Occipital lobe (tissue), 2 donors: ENCODE data around the gene UIMC1. TPM values are rescaled to one million over a fixed set of nuclear protein-coding genes. Genes with fewer than 3 reads are reported as not detected.
"Not testable (repeated sequence)": the region's sequence is repeated elsewhere in the genome, so short reads cannot be mapped to it uniquely, and the experiment has no call there.

ENCODE experiments used
- DNase-seq: peaks from one replicate; lab custom pipeline; 2025; lab: John Stamatoyannopoulos, UW
- total RNA-seq: library from RNA; depleted of rRNA; stranded (reverse); fragments of >200 nt; gene quantifications from one replicate; pipeline ENCODE4 v1.2.3, GENCODE V29; 2014

Gene UIMC1
- total RNA-seq, 1 donor from 2014 or later = 66.6 TPM

DNA sequence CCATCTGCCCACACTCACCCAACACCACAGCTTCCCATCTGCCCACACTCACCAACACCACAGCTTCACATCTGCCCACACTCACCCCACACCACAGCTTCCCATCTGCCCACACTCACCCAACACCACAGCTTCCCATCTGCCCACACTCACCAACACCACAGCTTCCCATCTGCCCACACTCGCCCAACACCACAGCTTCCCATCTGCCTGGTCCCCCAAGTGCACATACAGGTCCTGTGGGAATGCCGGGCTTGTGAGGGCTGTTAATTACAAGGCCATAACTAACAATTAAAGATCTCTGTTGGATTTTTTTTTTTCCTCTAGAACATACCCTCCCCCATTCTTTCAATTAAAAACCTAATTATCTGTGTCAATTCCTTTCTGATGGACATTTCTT lies 133.6 kb downstream of the UIMC1 start:
- not testable (repeated sequence) for DNase-seq

DNA sequence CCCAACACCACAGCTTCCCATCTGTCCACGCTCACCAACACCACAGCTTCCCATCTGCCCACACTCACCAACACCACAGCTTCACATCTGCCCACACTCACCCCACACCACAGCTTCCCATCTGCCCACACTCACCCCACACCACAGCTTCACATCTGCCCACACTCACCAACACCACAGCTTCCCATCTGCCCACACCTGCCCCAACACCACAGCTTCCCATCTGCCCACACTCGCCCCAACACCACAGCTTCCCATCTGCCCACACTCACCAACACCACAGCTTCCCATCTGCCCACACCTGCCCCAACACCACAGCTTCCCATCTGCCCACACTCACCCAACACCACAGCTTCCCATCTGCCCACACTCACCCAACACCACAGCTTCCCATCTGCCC lies 134.0 kb downstream of the UIMC1 start:
- not testable (repeated sequence) for DNase-seq

DNA sequence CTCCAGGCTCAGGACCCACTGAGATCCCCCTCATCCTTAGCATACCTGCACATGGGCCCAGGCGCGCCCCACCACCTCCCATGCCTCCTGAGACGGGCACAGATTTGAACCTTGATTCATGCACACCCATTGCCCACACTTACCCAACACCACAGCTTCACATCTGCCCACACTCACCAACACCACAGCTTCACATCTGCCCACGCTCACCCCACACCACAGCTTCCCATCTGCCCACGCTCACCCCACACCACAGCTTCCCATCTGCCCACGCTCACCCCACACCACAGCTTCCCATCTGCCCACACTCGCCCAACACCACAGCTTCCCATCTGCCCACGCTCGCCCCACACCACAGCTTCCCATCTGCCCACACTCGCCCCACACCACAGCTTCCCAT lies 135.9 kb downstream of the UIMC1 start:
- not testable (repeated sequence) for DNase-seq

DNA sequence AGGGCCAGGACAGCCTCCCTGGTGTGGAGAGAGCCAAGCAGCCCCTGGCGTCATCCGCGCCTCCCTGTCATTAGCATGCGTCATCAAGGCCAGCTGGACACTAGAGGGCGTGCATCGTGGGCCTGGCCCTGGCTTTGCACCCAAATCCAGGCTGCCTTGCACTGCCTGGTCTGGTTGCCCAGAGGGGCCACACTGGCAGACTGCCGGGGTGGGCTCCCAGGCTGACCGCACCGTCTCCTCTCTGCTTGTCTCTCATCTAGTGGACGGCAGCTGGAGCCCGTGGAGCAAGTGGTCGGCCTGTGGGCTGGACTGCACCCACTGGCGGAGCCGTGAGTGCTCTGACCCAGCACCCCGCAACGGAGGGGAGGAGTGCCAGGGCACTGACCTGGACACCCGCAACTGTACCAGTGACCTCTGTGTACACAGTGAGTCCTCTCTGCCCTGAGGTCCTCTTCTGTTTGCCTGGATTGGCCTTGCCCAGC lies 136.4 kb downstream of the UIMC1 start:
- DNase-seq = no peak

DNA sequence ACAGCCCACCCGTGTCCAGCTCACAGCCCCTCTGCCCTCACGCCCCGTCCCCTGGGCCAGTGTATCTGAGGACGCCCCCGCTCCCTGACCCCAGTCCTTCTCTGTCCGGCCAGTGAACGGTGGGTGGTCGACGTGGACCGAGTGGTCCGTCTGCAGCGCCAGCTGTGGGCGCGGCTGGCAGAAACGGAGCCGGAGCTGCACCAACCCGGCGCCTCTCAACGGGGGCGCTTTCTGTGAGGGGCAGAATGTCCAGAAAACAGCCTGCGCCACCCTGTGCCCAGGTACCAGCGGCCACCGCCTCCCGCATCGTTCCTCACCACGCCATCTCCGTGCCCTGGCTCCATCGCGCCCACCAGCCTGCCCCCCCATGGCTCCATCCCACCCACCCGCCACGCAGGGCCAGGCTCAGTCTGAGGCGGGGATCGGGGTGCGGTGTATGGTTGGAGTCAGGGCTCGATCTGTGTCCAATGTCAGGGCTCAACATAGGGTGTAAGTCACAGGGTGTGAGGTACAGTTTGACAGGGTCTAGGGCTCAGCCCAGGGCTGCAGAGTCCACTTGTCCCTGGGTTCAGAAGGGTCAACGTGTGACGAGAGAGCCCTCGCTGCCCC lies 137.0 kb downstream of the UIMC1 start:
- DNase-seq = no peak

DNA sequence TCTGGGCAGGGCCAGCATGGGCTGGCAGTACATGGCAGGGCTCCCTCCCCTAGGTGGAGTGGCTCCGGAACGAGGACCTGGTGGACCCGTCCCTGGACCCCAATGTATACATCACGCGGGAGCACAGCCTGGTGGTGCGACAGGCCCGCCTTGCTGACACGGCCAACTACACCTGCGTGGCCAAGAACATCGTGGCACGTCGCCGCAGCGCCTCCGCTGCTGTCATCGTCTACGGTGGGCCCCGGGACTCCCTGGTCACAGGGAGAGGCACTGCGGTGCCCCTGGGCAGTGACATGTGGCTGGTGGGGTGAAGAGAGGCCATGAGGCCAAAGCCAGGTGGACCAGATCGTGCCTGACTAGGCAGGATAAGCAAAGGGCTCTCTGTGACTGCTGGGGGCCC lies 137.8 kb downstream of the UIMC1 start:
- no peak for DNase-seq

DNA sequence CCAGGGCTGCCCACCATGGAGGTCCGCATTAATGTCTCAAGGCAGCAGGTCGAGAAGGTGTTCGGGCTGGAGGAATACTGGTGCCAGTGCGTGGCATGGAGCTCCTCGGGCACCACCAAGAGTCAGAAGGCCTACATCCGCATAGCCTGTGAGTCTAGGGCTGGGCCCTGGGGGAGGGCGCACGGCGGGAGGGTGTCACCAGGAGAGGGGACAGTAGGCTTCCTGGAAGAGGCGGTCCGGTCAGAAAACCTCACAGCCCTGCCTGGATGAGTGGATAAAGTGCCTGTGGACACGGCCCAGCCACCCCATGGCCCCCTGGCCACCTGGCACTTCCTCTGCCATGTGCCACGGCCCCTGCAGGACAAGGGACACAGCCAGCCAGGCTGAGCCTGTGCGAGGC lies 138.5 kb downstream of the UIMC1 start:
- DNase-seq = no peak

DNA sequence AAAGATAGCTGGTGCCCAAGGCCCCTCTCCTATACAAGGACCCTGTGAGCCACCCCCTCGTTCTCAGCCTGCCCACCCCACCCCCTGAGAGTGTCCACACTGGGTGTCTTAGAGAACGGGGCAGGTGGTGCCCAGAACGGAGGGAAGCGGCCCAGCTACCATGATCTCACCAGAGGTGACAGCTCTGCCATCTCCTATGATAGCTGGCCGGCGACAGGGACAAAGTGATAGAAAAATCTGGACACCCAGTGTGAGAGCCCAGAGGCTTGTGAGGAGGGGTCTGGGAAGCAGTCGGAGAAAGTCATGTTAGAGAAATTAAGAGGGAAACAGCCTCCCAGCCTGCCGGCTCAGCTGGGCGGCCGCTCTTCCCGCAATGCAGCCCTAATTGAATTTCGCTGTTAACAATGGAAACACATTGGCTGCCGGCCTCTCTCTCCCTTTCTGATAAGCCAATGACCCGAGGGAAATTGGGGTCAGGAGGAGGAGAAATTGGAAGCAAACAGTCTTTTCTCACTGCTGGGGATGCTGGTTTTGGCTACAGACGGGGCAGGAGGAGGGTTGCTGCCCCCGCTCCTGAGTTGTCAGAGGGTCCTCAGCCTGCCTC lies 139.8 kb downstream of the UIMC1 start:
- no peak for DNase-seq

DNA sequence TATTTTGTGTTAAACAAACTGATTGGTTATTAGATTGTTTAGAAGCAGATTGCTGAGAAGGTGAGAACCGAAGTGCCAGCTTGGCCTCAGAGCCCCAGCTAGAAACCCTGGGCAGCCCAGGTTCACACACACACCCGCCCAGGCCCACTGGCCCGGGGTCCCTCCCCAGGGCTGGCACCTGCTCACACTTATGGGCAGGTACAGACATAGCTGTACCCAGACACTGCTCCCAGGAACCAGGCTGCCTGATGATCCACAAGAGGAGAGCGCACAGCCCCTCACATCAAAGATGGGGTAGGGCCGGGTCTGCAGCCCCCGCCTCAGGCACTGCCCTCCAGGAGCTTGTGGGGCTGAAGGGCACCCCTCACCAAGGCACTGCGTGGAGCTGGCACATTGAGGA lies 140.6 kb downstream of the UIMC1 start:
- DNase-seq = no peak

DNA sequence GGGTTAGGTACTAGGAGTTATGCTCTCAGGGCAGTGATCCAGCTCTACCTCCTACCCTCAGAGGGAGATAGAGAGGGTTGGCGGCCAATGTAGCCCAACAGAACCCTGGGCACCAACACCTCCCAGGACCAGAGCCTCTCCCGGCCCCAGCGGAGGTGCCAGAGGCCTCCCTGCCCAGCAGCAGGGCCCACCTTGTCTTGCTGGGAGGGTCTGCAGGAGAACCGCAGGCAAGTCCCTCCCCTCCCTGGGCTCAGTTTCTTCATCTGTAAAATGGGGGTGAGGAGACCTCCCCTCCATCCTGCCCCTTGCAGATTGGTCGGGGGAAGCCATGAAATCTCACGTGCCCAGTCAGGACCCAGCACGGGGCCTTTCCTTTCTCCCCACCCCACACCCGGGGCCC lies 141.8 kb downstream of the UIMC1 start:
- no peak for DNase-seq

DNA sequence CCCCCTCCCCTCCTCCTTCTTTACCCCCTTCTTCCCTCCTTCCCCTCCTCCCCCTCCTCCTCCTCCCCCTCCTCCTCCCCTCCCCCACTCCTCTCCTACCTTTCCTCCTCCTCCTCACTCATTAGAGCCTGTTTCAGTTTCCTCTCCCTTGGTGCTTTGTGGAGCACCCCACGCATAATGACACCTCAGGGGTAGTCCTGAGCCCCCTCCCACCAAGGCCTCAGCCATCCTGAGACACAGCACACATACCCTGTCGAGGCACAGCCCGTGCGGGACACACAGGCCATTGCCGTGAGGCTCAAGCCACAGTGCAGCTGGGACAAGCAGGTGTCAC lies 142.8 kb downstream of the UIMC1 start:
- no peak for DNase-seq

DNA sequence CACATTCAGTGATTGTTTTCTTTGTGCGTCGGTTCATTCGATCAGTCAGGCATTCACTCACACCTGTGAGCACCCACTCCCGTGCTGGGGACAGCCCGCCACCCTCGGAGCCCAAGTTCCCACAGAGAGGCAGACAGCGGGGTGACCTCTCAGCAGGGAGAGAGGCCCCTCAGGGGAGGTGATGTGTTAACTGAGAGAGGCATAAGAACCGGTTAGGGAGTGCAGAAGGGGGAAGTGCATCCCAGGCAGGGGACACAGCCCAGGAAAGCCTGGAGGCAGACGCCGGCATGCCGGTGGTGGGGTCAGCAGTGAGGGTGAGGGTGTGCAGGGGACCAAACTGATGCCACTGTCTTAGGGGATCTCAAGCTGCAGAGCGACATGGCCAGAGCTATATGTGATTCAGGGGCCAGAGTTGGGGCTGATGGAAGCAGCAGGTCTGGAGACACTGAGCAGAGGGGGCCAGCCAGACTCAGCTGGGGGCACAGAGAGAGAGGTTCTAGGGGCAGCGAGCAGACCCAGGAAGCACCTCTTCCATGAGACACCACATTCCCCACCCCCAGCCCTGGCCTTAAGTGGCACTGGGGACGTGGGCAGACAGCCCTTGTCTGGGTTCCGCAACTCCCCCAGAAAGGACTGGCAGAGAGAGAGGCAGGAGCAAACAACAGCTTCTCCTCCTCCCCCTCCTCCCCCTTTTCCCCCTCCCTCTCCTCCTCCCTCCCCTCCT lies 143.4 kb downstream of the UIMC1 start:
- no peak for DNase-seq

DNA sequence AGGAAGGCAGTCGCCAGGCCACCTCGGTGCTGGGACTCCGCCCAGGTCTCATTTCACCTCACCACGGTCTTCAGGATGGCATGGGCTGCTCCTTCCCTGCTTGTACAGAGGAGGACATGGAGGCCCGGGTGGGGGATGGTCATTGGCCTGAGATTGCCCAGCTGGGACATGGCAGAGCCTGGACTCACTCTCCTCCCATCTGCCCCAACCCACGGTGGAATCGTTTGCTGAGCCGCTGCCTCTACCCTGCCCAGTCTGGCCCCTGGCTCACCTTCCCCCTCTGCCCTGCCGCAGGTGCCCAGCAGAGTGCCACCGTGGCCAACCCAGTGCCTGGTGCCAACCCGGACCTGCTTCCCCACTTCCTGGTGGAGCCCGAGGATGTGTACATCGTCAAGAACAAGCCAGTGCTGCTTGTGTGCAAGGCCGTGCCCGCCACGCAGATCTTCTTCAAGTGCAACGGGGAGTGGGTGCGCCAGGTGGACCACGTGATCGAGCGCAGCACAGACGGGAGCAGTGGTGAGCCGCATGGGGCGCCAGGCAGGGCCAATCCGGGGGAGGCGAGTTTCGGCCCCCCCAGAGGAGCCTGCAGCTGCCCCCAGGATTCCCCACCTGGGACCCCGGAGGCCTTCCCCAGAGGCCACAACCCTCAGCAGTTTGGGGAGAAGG lies 144.1 kb downstream of the UIMC1 start:
- no peak for DNase-seq

DNA sequence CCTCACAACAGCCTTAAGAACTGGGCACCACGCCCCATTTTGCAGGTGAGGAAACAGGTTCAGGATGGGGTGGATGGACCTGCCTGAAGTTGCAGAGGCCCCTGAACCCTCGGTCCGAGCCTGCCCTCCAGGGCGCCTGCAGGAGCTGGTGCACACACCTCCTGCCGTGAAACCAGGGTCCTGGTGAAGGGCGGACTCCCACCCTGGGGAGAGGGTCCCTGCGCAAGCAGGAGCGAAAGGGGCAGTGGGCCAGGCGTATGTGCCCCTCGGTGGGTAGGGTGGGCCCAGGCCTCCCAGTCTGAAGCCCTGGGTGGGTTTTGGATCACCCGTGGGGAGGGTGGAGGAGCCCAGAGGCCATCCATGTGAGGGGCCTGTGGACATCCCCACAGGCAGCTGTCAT lies 145.3 kb downstream of the UIMC1 start:
- no peak for DNase-seq

DNA sequence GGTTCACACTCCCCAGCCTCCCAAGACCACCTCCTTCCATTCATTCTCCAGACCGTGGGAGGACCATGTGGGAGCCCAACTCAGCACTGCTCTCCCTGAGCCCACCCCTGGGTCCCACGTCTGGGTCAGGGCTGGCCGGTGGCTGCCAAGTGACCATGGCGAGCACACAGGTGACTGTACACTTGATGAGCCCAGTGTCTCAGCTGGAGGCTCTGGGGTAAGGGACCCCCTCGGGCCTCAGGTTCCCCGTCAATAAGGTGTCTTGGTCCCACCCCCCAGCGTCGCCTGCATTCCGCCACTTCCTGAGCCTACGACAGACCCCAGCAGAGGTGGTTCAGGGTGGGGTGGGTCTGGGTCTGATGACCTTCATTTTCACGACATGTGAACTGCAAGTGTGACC lies 146.2 kb downstream of the UIMC1 start:
- DNase-seq = no peak

DNA sequence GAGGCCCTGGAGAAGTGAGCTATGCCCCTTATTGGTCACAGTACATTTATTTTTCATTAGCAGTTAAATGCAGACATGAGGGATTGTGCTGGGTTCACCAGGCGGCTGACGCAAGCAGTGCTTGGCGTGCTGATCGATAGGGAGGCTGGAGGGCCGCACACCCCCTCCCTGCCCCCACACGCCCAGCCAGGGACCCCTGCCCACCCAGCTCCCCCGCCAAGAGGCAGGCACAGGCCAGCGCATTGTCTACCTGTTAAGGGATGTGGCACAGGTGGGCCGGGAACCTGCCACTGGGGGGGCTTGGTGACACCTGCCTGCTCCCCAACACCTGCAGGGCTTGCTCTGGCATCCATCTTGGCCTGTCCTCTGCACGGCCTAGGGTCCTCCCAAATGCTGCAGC lies 146.7 kb downstream of the UIMC1 start:
- DNase-seq = no peak

DNA sequence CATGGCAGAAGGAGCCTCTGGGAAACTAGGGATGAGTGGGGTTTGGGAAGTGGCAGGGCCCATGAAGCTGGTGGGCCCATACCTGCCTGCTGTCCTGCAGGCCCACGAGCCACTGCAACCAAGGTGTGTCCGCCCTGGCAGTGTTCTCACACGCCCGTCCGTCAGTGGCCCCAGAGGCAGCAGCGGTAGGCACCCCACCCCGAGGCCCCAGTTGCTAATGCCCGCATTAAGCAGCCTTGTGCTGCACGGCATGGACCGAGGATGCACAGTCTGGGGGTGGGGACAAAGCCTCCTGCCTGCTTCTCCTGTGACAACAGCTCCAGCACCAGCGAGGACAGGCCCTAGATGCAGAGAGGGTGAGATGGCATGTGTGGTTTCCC lies 148.7 kb downstream of the UIMC1 start:
- no peak for DNase-seq

DNA sequence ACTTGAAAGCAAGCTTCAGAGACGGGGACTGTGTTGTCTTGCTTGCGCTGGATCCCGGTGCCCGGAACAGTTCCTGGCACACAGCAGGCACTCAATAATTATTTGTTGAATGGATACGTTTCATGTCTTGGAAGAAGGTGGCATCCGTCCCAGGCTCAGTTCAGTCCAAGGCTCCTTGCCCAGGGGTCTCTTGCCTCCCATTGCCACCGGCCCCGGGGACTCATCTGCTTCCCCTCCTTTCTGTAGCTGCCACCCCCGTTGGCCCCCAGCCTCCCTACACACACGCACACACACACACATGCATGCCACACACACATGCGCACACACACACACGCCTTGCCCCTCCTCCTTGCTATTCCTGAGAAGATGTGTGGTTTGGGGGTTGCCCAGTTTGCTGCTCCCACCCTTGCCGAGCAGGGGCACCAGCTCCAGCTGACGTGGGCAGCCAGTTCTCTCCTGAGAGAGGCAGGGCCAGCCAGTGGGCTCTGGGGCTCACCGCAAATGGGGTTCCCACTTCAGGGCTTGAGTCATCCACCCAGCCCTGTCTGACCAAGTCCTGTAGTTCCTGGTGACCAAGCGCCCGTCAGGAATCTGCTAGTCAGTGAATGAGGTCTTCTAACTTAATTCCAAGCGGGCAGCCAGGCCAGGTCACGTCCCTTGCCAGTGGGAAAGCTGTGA lies 149.2 kb downstream of the UIMC1 start:
- DNase-seq = no peak

DNA sequence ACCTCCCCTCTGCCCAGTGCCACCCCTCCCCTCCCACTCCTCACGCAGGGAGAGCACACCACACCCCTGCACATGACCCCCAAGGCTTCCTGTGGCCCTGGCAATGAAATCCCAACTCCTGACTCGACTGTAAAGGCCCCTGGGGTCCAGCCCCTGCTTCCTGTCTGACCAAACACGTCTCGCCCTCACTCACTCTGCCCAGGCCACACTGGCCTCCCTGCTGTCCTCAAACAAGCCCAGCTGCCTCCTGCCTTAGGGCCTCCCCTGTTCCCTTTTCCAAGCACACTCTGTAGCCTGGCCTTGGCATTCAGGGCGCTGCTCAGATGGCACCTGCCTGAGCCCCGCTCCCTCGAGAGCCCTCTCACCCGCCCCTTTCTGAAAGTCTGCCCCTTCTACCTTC lies 149.8 kb downstream of the UIMC1 start:
- no peak for DNase-seq

DNA sequence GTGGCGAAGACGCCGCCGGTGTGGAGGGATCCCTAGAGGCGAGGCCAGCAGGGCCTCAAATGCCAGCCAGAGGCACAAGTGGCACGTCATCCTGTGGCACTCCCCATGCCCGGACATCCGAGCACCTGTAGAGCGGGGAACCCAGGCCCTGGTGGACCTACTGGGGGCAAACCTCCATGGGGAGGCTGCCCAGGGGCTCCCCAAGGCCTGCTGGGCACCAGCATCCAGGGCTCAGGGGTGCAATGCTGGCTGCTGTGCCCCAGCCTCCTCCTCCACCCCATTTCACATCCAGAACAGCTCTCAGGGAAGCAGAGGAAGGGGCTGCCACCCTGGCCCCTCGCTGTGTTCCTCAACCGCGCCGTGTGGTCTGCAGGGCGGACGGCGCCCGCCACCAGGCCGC lies 151.0 kb downstream of the UIMC1 start:
- no peak for DNase-seq
